GM18867 (cell line): Measurements from ENCODE around the gene INPP4A.
"Not testable (repeated sequence)": the region's sequence is repeated elsewhere in the genome, so short reads cannot be mapped to it uniquely, and the experiment has no call there.

Experiments used
- ATAC-seq: cut with Tn5 transposase; IDR thresholded peaks from one replicate; pipeline ENCODE4 v1.9.1; 2021; ENCODE audit warnings: mild to moderate bottlenecking, moderate library complexity; ENCODE audit not compliant: unreplicated experiment

INPP4A gene

GRCh38 chr2:98577313-98577712 is 132.7 kb downstream of the INPP4A start:
- ATAC-seq: no peak

GRCh38 chr2:98578231-98578630 is 133.6 kb downstream of the INPP4A start:
- ATAC-seq: no peak

- ATAC-seq: no peak
These were observed 135.3 kb downstream of the INPP4A start for GRCh38 chr2:98579926-98580325.

- no peak for ATAC-seq
These were observed 136.1 kb downstream of the INPP4A start for GRCh38 chr2:98580656-98581284.

- no peak for ATAC-seq
These were observed 137.9 kb downstream of the INPP4A start for GRCh38 chr2:98582523-98582922.

- no peak for ATAC-seq
These were observed 138.6 kb downstream of the INPP4A start for GRCh38 chr2:98583276-98583675.

GRCh38 chr2:98583816-98584618 is 139.4 kb downstream of the INPP4A start:
- ATAC-seq: no peak

GRCh38 chr2:98585386-98585785 is 140.7 kb downstream of the INPP4A start:
- ATAC-seq: no peak

- ATAC-seq: no peak
These were observed 142.0 kb downstream of the INPP4A start for GRCh38 chr2:98586551-98587140.

- ATAC-seq: no peak
These were observed 144.3 kb downstream of the INPP4A start for GRCh38 chr2:98588880-98589431.

- ATAC-seq: no peak
These were observed 144.8 kb downstream of the INPP4A start for GRCh38 chr2:98589489-98589888.

- no peak for ATAC-seq
These were observed 147.9 kb downstream of the INPP4A start for GRCh38 chr2:98592565-98592964.

- not testable (repeated sequence) for ATAC-seq
These were observed 150.0 kb downstream of the INPP4A start for GRCh38 chr2:98594665-98595064.

GRCh38 chr2:98598781-98599428 is 154.2 kb downstream of the INPP4A start:
- no peak for ATAC-seq

GRCh38 chr2:98601532-98602132 is 157.0 kb downstream of the INPP4A start:
- ATAC-seq: peak; percentile 85

GRCh38 chr2:98604547-98604946 is 159.9 kb downstream of the INPP4A start:
- ATAC-seq: no peak

GRCh38 chr2:98605076-98605475 is 160.4 kb downstream of the INPP4A start:
- no peak for ATAC-seq

GRCh38 chr2:98606431-98606830 is 161.8 kb downstream of the INPP4A start:
- ATAC-seq: no peak

GRCh38 chr2:98607104-98607503 is 162.4 kb downstream of the INPP4A start:
- ATAC-seq: no peak

GRCh38 chr2:98607741-98608115 is 163.1 kb downstream of the INPP4A start:
- ATAC-seq: no peak
